GM23248 (cell line): ENCODE results near the gene MCF2L.

Source experiments
- EZH2 ChIP-seq: fragments of 200-600 bp; sonication (generic); IDR thresholded peaks from 2 replicates; pipeline ENCODE4 v1.6.1; 2018; ENCODE audit warnings: antibody characterized with exemption, mild to moderate bottlenecking; ENCODE audit not compliant: insufficient read depth, poor library complexity, severe bottlenecking
- EZH2phosphoT487 ChIP-seq: fragments of 200-600 bp; sonication (generic); IDR thresholded peaks from 2 replicates; pipeline ENCODE4 v1.6.1; 2018; ENCODE audit warnings: antibody characterized with exemption, moderate library complexity, mild to moderate bottlenecking, low read depth; ENCODE audit not compliant: insufficient read depth

DNA sequence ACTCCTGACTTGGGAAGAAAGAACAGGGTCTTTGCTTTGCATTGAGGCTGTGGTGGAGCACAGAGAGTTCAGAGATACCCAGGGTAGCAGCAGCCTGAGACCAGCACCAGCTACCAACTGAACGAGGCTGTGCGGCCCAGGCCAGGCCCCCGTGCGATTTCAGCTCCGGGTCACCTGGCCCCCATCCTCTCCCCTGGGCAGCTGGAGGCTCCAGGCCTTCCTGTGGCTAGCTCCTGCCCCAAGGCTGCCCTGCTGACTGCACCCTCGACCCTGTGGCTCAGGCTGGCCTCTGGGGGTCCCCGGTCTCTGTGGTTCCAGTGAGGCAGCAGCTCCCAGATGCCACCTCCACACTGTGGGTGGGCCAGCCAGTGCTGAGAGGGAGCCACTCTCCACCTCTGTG, 52.8 kb downstream of the MCF2L start:
- no peak for TF ChIP-seq EZH2
- no peak for TF ChIP-seq EZH2phosphoT487
